Transverse colon (tissue), 4 donors: ENCODE results near the gene ABCG1.

Experiments used
- POLR2AphosphoS5 ChIP-seq, 3 donors: sonication (generic); formaldehyde crosslinking; IDR thresholded peaks; one replicate each; pipeline ENCODE4 v1.6.1; 2016; ENCODE audit warnings: antibody characterized with exemption in 3 of 3
- TF ChIP-seq, protein P1 (sequence below), 5 experiments: fragments of 200-600 bp in 3 of 5; fragments of 450-650 bp in 2 of 5; sonication (generic) in 3 of 5; IDR thresholded peaks; 1 replicate in 2 of 5; 2 replicates in 3 of 5; pipeline ENCODE4 v1.5.1; 2016 to 2017; ENCODE audit warnings: antibody characterized with exemption in 5 of 5, inconsistent platforms in 3 of 5, mild to moderate bottlenecking in 2 of 5, moderate library complexity in 1 of 5

GRCh38 chr21:42262831-42263231 lies 43.9 kb downstream of the ABCG1 start:
- TF ChIP-seq POLR2AphosphoS5 (IDR thresholded peaks at IDR 0.05), result no peak
- TF ChIP-seq, protein P1, sequence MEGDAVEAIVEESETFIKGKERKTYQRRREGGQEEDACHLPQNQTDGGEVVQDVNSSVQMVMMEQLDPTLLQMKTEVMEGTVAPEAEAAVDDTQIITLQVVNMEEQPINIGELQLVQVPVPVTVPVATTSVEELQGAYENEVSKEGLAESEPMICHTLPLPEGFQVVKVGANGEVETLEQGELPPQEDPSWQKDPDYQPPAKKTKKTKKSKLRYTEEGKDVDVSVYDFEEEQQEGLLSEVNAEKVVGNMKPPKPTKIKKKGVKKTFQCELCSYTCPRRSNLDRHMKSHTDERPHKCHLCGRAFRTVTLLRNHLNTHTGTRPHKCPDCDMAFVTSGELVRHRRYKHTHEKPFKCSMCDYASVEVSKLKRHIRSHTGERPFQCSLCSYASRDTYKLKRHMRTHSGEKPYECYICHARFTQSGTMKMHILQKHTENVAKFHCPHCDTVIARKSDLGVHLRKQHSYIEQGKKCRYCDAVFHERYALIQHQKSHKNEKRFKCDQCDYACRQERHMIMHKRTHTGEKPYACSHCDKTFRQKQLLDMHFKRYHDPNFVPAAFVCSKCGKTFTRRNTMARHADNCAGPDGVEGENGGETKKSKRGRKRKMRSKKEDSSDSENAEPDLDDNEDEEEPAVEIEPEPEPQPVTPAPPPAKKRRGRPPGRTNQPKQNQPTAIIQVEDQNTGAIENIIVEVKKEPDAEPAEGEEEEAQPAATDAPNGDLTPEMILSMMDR (IDR thresholded peaks at IDR 0.05), result no peak
